ENCODE measurements around the gene RSRP1.
"Not testable (repeated sequence)": the region's sequence is repeated elsewhere in the genome, so short reads cannot be mapped to it uniquely, and the experiment has no call there.

The RSRP1 gene

GRCh38 chr1:25247024-25247828 lies at the start of gene RSRP1:
Gene RSRP1 (minus strand): TSS chr1:25247454. CDS start chr1:25246963, 491 bp downstream.
- peak; percentile 99 for DNase-seq (ENCODE audit: low spot score)

GRCh38 chr1:25296501-25296900 lies 49.2 kb upstream of the RSRP1 start:
- not testable (repeated sequence) for DNase-seq (ENCODE audit: low spot score)

- DNase-seq (ENCODE audit: low spot score), result not testable (repeated sequence)
Observed at GRCh38 chr1:25294889-25295826, 47.9 kb upstream of the RSRP1 start.

- not testable (repeated sequence) for DNase-seq (ENCODE audit: low spot score)
Observed at GRCh38 chr1:25293426-25293825, 46.2 kb upstream of the RSRP1 start.

- not testable (repeated sequence) for DNase-seq (ENCODE audit: low spot score)
Observed at GRCh38 chr1:25290043-25290442, 42.8 kb upstream of the RSRP1 start.

- DNase-seq (ENCODE audit: low spot score), result not testable (repeated sequence)
Observed at GRCh38 chr1:25288573-25289101, 41.4 kb upstream of the RSRP1 start.

GRCh38 chr1:25287164-25287563 lies 39.9 kb upstream of the RSRP1 start:
- not testable (repeated sequence) for DNase-seq (ENCODE audit: low spot score)

- not testable (repeated sequence) for DNase-seq (ENCODE audit: low spot score)
Observed at GRCh38 chr1:25285862-25286261, 38.6 kb upstream of the RSRP1 start.

- DNase-seq (ENCODE audit: low spot score), result not testable (repeated sequence)
Observed at GRCh38 chr1:25279693-25280111, 32.4 kb upstream of the RSRP1 start.

- not testable (repeated sequence) for DNase-seq (ENCODE audit: low spot score)
Observed at GRCh38 chr1:25278790-25279189, 31.5 kb upstream of the RSRP1 start.

- DNase-seq (ENCODE audit: low spot score), result not testable (repeated sequence)
Observed at GRCh38 chr1:25278358-25278757, 31.1 kb upstream of the RSRP1 start.

GRCh38 chr1:25277295-25277694 lies 30.0 kb upstream of the RSRP1 start:
- DNase-seq (ENCODE audit: low spot score), result not testable (repeated sequence)

GRCh38 chr1:25275648-25276047 lies 28.4 kb upstream of the RSRP1 start:
- DNase-seq (ENCODE audit: low spot score), result not testable (repeated sequence)

- DNase-seq (ENCODE audit: low spot score), result not testable (repeated sequence)
Observed at GRCh38 chr1:25272238-25272637, 25.0 kb upstream of the RSRP1 start, which contains the start of gene RHD. Gene RHD (plus strand): TSS chr1:25272509. CDS start chr1:25272548, 39 bp downstream.

GRCh38 chr1:25268143-25268760 lies 21.0 kb upstream of the RSRP1 start:
- not testable (repeated sequence) for DNase-seq (ENCODE audit: low spot score)

GRCh38 chr1:25267288-25268142 lies 20.3 kb upstream of the RSRP1 start:
- peak; percentile 29 for DNase-seq (ENCODE audit: low spot score)

GRCh38 chr1:25266554-25267287 lies 19.5 kb upstream of the RSRP1 start:
- not testable (repeated sequence) for DNase-seq (ENCODE audit: low spot score)

GRCh38 chr1:25260336-25260735 lies 13.1 kb upstream of the RSRP1 start:
- DNase-seq (ENCODE audit: low spot score), result not testable (repeated sequence)

- not testable (repeated sequence) for DNase-seq (ENCODE audit: low spot score)
Observed at GRCh38 chr1:25259813-25260212, 12.6 kb upstream of the RSRP1 start.

- no peak for DNase-seq (ENCODE audit: low spot score)
Observed at GRCh38 chr1:25257196-25257595, 9.9 kb upstream of the RSRP1 start.

All from iPS-NIHi11 (cell line).